ENCODE results near the gene EYS.

- TF ChIP-seq GABPA (IDR thresholded peaks at IDR 0.05 in 1 of 2, conservative IDR thresholded peaks at IDR 0.05 in 1 of 2) (no peak), CTCF (IDR thresholded peaks at IDR 0.05; ENCODE audit: low read depth, low read length, missing input control) (no peak), MAX (IDR thresholded peaks at IDR 0.05) (no peak), JUND (IDR thresholded peaks at IDR 0.05) (no peak), SP1 (IDR thresholded peaks at IDR 0.05) (no peak), REST (IDR thresholded peaks at IDR 0.05) (no peak), FOXA1 (IDR thresholded peaks at IDR 0.05) (no peak), ZBTB33 (IDR thresholded peaks at IDR 0.05) (no peak), YY1 (IDR thresholded peaks at IDR 0.05) (no peak), TAF1 (conservative IDR thresholded peaks at IDR 0.05) (no peak)
These were observed 1903.7 kb downstream of the EYS start for GRCh38 chr6:63803371-63803770.
